ENCODE results near the gene MTHFD1L. TPM values are rescaled to one million over a fixed set of nuclear protein-coding genes. Genes with fewer than 3 reads are reported as not detected.

MTHFD1L gene
- total and polyA plus RNA-seq, 8 donors: 1.8 to 16.3 (median 8.8) TPM

DNA sequence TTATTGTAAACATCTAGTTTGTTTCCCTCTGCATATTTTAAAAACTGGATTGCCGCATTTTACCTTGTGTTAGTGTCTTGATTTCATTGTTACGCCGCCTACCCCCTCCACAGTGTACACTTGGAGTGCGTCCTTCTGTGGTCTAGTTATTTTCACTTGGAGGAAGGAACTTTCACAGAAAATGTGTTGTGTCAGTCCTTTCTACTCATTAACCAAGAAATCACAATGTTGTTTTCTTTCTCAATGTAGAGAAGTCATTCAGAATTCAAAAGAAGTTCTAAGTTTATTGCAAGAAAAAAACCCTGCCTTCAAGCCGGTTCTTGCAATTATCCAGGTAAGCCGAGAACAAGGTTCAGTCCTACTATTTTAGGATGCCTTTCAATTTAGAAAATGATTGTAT lies 10.3 kb downstream of the MTHFD1L start:
- Histone ChIP-seq H3K4me3 (no peak overlapping the region), H3K27ac (peak overlapping the region in 1 of 5 donors; percentile 57), H3K9me3 (no peaks in the 10 kb centered on the region), H3K36me3 (no peaks in the 10 kb centered on the region), H3K4me1 (peaks cover 0 to 27% (median 16%) of the 10 kb centered on the region in 4 donors), H3K27me3 (no peaks in the 10 kb centered on the region)
- DNase-seq: no peak
- 81 to 95% (median 86%) methylated on average over 6 of the region's 6 CpGs for WGBS, 5 donors
- intact Hi-C loops (cut with DNase I; ENCODE audit: low total_unique reads): no loop called here
- TF ChIP-seq, protein P1, sequence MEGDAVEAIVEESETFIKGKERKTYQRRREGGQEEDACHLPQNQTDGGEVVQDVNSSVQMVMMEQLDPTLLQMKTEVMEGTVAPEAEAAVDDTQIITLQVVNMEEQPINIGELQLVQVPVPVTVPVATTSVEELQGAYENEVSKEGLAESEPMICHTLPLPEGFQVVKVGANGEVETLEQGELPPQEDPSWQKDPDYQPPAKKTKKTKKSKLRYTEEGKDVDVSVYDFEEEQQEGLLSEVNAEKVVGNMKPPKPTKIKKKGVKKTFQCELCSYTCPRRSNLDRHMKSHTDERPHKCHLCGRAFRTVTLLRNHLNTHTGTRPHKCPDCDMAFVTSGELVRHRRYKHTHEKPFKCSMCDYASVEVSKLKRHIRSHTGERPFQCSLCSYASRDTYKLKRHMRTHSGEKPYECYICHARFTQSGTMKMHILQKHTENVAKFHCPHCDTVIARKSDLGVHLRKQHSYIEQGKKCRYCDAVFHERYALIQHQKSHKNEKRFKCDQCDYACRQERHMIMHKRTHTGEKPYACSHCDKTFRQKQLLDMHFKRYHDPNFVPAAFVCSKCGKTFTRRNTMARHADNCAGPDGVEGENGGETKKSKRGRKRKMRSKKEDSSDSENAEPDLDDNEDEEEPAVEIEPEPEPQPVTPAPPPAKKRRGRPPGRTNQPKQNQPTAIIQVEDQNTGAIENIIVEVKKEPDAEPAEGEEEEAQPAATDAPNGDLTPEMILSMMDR (IDR thresholded peaks at IDR 0.05): no peak
- no peak for TF ChIP-seq POLR2AphosphoS5 (IDR thresholded peaks at IDR 0.05)
- TF ChIP-seq EP300 (IDR thresholded peaks at IDR 0.05): no peak
- TF ChIP-seq POLR2A (IDR thresholded peaks at IDR 0.05): no peak

DNA sequence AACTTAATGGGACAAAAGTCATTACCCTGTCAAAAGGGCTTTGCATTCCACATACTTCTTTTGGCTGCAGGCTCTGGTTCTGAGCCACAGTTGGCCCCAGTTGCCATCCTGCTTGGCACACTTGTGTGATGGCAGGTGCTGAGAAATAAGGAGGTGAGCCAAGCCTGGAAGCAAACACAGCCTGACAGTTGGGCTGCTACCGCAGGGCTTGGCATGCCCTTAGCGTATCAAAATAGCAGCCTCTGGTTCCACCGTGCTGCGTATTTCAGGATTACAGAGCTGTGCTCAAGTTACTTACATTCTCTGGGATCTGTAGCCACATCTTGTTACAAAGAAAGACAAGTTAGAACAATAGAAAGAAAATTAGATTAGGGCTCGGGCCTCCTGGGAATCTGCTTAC lies 11.1 kb downstream of the MTHFD1L start:
- H3K9me3 ChIP-seq: no peaks in the 10 kb centered on the region
- DNase-seq: peak; percentile 52 to 85
- WGBS, 5 donors: 23 to 42% (median 32%) methylated on average over 5 of the region's 5 CpGs
- H3K4me3 ChIP-seq: no peak overlapping the region
- intact Hi-C loops (cut with DNase I; ENCODE audit: low total_unique reads): no loop called here
- H3K27ac ChIP-seq: peak overlapping the region in 2 of 5 donors; percentile 16 to 57
- H3K36me3 ChIP-seq: no peaks in the 10 kb centered on the region
- H3K4me1 ChIP-seq: peaks cover 0 to 27% (median 16%) of the 10 kb centered on the region in 4 donors
- TF ChIP-seq POLR2AphosphoS5 (IDR thresholded peaks at IDR 0.05) (peak; percentile 31 to 68 (median 67)), POLR2A (IDR thresholded peaks at IDR 0.05) (no peak), EP300 (IDR thresholded peaks at IDR 0.05) (no peak)
- TF ChIP-seq, protein P1 (IDR thresholded peaks at IDR 0.05): peak in 1 of 7 experiments; percentile 52
- no peaks in the 10 kb centered on the region for H3K27me3 ChIP-seq

DNA sequence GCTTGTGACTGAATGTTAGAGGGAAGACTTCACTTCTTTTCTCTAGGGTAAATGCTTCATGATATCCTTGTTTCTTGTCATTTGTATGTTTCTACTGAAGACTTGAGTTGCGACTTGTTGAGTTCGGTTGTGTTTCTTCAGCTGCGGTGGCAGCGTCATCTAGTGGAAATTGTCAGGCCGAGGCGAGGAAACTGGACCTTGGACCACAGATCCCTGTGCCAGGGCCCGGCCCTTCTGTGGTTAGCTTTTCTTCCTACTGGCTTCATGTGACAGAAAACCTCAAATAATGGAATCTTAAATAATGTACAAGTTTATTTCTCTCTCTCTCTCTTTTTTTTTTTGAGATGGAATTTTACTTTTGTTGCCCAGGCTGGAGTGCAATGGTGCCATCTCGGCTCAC lies 12.4 kb downstream of the MTHFD1L start:
- peak in 1 of 2 donors; percentile 81 for DNase-seq
- Histone ChIP-seq H3K27ac (peak overlapping the region in 2 of 5 donors; percentile 32 to 62), H3K36me3 (peaks cover 0 to 1% (median 0%) of the 10 kb centered on the region in 4 donors), H3K4me1 (peaks cover 8 to 34% (median 16%) of the 10 kb centered on the region in 4 donors), H3K27me3 (no peaks in the 10 kb centered on the region), H3K9me3 (no peaks in the 10 kb centered on the region), H3K4me3 (no peak overlapping the region)
- TF ChIP-seq POLR2AphosphoS5 (IDR thresholded peaks at IDR 0.05) (no peak), POLR2A (IDR thresholded peaks at IDR 0.05) (no peak), EP300 (IDR thresholded peaks at IDR 0.05) (no peak)
- TF ChIP-seq, protein P1 (IDR thresholded peaks at IDR 0.05): peak in 1 of 7 experiments; percentile 27
- intact Hi-C loops (cut with DNase I; ENCODE audit: low total_unique reads): no loop called here
- WGBS, 5 donors: 37 to 60% (median 49%) methylated on average over 8 of the region's 8 CpGs

DNA sequence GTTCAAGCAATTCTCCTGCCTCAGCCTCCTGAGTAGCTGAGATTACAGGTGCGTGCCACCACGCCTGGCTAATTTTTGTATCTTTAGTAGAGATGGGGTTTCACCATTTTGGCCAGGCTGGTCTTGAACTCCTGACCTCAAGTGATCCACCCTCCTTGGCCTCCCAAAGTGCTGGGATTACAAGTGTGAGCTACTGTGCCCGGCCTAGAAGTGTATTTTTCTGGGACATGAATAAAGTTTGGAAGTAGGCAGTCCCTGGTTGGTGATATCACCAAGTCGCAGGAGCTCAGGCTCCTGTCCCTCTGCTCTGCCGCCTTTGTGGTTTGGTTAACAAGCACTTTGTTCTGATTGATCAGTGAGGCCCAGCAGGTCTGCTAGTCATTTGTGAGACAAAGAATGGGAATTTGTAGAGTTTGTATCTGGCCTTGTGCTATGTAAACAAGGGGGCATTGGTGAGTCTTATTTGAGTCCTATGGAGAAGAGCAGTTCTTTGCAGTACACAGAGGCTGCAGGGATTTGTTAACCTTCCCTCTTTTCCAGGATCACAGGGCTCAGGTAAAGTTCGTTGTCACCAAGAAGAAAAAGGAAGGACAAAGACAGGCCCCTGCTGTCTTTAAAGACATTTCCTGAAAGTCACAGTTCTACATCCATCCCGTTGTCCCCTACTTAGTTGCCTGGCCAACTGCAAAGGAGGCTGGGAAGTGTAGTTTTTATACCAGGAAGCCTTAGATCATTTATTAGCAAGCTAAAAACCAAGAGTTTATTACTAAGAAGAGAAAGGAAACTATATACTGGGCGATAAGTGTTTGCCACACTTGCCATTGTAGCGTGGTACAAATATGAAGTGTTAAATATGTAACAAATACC lies 13.1 kb downstream of the MTHFD1L start:
- WGBS, 5 donors: 63 to 79% (median 75%) methylated on average over 9 of the region's 9 CpGs
- Histone ChIP-seq H3K27ac (peak overlapping the region in 2 of 5 donors; percentile 32 to 62), H3K36me3 (peaks cover 0 to 8% (median 0%) of the 10 kb centered on the region in 4 donors), H3K9me3 (no peaks in the 10 kb centered on the region), H3K4me1 (peaks cover 8 to 34% (median 16%) of the 10 kb centered on the region in 4 donors), H3K4me3 (no peak overlapping the region), H3K27me3 (no peaks in the 10 kb centered on the region)
- intact Hi-C loops (cut with DNase I; ENCODE audit: low total_unique reads): no loop called here
- no peak for TF ChIP-seq POLR2A (IDR thresholded peaks at IDR 0.05)
- no peak for DNase-seq

Measured in stomach (tissue), 9 donors.